Keratinocyte (primary cell): ENCODE data around the gene USF3.

ENCODE experiments used
- EZH2 ChIP-seq: IDR thresholded peaks from one replicate; pipeline ENCODE4 v1.6.1; 2012; ENCODE audit warnings: inconsistent platforms, mild to moderate bottlenecking, low read length, moderate library complexity
- TF ChIP-seq, protein P1 (sequence below), 3 experiments: IDR thresholded peaks in 1 of 3; conservative IDR thresholded peaks in 1 of 3; optimal IDR thresholded peaks in 1 of 3; 2 replicates in 2 of 3; 3 replicates in 1 of 3; pipeline versions ENCODE3 to v1.5.1; 2011; ENCODE audit warnings: low read length in 3 of 3, mild to moderate bottlenecking in 3 of 3, moderate library complexity in 2 of 3, control low read depth in 1 of 3, inconsistent platforms in 1 of 3; ENCODE audit not compliant: insufficient read depth in 2 of 3; ENCODE audit errors: extremely low read depth in 1 of 3

DNA sequence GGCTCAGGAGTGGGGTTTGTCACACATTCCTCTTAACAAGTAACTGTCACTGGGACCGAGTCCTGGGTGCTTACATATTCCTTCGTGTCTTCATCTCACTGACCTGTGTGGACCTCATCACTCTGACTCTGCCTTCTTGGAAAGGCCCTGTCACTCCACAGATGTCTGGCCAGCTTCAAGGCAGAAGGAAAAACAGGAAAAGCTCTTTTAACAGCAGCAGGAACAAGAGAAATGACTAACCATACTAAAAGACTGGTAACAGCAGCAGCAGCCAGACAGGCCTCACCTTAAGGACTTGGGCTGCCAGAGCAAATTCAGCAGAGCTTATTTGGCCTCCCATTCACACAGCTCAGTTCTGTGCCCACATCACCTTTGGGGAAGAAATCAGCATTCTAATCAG lies 68.1 kb downstream of the USF3 start:
- no peak for TF ChIP-seq EZH2
- TF ChIP-seq, protein P1, sequence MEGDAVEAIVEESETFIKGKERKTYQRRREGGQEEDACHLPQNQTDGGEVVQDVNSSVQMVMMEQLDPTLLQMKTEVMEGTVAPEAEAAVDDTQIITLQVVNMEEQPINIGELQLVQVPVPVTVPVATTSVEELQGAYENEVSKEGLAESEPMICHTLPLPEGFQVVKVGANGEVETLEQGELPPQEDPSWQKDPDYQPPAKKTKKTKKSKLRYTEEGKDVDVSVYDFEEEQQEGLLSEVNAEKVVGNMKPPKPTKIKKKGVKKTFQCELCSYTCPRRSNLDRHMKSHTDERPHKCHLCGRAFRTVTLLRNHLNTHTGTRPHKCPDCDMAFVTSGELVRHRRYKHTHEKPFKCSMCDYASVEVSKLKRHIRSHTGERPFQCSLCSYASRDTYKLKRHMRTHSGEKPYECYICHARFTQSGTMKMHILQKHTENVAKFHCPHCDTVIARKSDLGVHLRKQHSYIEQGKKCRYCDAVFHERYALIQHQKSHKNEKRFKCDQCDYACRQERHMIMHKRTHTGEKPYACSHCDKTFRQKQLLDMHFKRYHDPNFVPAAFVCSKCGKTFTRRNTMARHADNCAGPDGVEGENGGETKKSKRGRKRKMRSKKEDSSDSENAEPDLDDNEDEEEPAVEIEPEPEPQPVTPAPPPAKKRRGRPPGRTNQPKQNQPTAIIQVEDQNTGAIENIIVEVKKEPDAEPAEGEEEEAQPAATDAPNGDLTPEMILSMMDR (optimal IDR thresholded peaks at IDR 0.05 in 1 of 3, IDR thresholded peaks at IDR 0.05 in 1 of 3, conservative IDR thresholded peaks at IDR 0.05 in 1 of 3; ENCODE audit: extremely low read depth in 1 of 3, insufficient read depth in 2 of 3, low read length in 3 of 3) = no peak
